Measurements from ENCODE around the gene FIBIN.

The FIBIN gene

GRCh38 chr11:27020751-27021150 lies 26.8 kb downstream of the FIBIN start:
- TF ChIP-seq, protein P1, sequence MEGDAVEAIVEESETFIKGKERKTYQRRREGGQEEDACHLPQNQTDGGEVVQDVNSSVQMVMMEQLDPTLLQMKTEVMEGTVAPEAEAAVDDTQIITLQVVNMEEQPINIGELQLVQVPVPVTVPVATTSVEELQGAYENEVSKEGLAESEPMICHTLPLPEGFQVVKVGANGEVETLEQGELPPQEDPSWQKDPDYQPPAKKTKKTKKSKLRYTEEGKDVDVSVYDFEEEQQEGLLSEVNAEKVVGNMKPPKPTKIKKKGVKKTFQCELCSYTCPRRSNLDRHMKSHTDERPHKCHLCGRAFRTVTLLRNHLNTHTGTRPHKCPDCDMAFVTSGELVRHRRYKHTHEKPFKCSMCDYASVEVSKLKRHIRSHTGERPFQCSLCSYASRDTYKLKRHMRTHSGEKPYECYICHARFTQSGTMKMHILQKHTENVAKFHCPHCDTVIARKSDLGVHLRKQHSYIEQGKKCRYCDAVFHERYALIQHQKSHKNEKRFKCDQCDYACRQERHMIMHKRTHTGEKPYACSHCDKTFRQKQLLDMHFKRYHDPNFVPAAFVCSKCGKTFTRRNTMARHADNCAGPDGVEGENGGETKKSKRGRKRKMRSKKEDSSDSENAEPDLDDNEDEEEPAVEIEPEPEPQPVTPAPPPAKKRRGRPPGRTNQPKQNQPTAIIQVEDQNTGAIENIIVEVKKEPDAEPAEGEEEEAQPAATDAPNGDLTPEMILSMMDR (IDR thresholded peaks at IDR 0.05; ENCODE audit: insufficient read depth, low read depth, low read length, missing control alignments) = no peak
- no peak overlapping the region for H3K4me3 ChIP-seq (ENCODE audit: low read length)
- DNase-seq (ENCODE audit: low read depth) = no peak

DNA sequence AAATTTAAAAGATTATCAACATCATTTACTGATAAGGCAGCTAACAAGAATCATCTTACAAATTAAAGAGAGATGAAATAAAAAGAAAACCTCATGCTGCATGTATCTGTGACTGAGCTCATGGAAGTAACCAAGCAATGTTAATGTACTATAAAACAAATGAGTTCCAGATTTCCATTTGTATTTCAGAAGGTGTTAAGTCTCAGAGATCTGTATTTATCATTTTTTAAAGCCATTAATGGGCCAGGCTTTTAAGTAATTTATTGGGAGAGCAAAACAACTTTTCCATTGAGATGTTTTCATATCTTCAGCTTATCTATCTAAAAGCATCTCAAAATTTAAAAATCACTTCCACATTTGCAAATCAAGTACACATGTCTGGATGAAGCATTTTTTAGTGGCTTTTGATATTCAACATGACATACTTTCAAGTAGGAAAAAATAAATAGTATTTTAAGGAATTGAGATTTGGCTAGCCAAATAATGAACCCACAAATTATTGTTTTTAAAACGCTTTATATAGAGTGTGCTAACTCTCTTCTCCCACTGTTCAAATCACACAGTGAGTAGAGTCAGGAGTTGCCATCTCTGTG lies 28.8 kb downstream of the FIBIN start:
- H3K4me3 ChIP-seq (ENCODE audit: low read length) = no peak overlapping the region
- DNase-seq (ENCODE audit: low read depth) = no peak
- TF ChIP-seq, protein P1 (IDR thresholded peaks at IDR 0.05; ENCODE audit: insufficient read depth, low read depth, low read length, missing control alignments) = no peak

DNA sequence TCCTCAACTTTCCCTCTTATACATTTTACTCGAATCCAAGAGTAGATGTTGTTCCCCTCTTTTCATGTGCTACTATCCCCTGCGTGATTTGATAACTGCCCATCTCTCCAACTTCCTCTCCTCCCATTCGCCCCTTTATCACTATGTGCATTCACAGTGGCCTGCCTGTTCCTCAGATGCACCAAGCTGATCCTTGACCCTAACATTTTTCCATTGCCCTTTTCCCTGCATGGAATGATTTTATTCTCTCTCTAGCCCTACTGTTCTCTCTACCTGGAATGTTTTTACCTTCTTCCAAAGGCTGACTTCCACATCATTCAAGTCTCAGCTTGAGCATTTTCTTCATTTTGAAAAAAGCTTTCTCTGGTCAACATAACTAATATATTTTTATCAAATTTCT lies 31.0 kb downstream of the FIBIN start:
- no peak overlapping the region for H3K4me3 ChIP-seq (ENCODE audit: low read length)
- TF ChIP-seq, protein P1 (IDR thresholded peaks at IDR 0.05; ENCODE audit: insufficient read depth, low read depth, low read length, missing control alignments) = no peak
- no peak for DNase-seq (ENCODE audit: low read depth)

DNA sequence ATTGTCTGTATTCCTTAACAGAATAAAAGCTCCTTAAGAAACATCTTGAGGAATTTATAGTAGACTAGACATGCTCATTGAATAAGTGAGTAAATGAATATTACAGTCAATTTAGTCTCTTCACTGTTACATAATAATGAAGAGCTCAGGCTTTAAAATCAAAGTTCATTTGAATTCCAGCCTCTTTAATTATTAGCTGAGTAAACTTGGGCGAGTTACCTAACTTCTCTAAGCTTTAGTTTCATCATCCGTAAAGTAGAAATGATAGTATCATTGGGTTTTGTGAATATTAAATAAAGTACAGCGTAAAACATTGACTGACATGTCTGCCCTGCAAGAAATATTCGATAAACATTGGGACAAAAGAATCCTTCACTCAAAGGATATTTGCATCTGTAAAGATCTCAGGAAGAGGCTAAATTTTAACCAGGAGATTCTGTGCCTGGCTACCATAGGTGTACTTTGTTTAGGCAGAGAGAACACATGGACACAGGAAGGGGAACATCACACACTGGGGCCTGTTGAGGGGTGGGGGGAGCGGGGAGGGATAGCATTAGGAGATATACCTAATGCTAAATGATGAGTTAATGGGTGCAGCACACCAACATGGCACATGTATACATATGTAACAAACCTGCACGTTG lies 31.5 kb downstream of the FIBIN start:
- DNase-seq (ENCODE audit: low read depth) = no peak
- H3K4me3 ChIP-seq (ENCODE audit: low read length) = no peak overlapping the region
- TF ChIP-seq, protein P1 (IDR thresholded peaks at IDR 0.05; ENCODE audit: insufficient read depth, low read depth, low read length, missing control alignments) = no peak

- no peak for DNase-seq (ENCODE audit: low read depth)
- no peak overlapping the region for H3K4me3 ChIP-seq (ENCODE audit: low read length)
- TF ChIP-seq, protein P1 (IDR thresholded peaks at IDR 0.05; ENCODE audit: insufficient read depth, low read depth, low read length, missing control alignments) = no peak
Observed at GRCh38 chr11:27025957-27026733, 32.2 kb downstream of the FIBIN start.

- DNase-seq (ENCODE audit: low read depth) = no peak
- H3K4me3 ChIP-seq (ENCODE audit: low read length) = no peak overlapping the region
- TF ChIP-seq, protein P1 (IDR thresholded peaks at IDR 0.05; ENCODE audit: insufficient read depth, low read depth, low read length, missing control alignments) = no peak
Observed at GRCh38 chr11:27028561-27028965, 34.7 kb downstream of the FIBIN start.
